CD4-positive, alpha-beta T cell treated with Interleukin-10 for 1 hour (primary cell): ENCODE results near the gene KRT1.

Source experiments
- DNase-seq: peaks from one replicate; pipeline ENCODE4 v3.0.0-alpha.2; 2020

The KRT1 gene

DNA sequence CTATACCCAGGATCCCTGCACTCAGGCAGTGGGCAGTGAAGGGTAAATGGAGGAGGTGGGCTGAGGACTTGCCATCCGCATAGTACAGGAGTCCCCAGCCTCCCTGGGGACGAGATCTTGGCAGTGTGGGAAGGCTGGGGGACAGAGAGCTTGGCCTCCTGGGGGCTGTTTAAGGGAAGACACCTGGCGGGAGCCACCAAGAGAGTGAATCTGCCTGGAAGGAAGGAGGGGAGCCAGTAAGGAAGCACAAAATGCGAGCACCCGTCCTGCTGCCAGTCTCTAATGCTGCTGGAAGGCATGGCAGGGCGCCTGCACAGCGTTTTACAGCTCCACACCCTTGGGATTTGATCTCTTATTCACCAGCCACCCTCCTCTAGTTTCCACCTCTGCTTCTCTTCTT is 20.8 kb downstream of the KRT1 start:
- no peak for DNase-seq

DNA sequence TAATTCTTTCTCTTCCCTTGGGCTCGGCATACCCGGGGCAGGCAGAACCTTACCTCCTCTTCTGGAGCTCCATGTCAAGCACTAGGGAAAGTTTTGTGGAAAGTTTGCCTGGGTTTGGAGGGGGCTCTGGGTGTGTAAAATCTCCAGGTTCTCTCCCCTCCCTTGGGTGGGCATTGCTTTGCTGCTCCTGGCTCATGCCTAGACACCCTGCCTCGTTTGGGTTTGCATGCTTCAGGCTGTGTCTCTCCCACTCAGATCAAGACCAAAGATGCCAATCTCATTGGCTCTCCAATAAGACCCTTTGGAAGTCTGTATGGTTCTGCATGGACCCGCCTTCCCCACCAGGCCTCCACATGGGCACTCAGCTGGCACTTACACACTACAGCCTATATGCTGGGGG is 22.0 kb downstream of the KRT1 start:
- DNase-seq = no peak

- DNase-seq = no peak
These were observed 22.8 kb downstream of the KRT1 start for GRCh38 chr12:52657250-52657902.

- no peak for DNase-seq
These were observed 23.6 kb downstream of the KRT1 start for GRCh38 chr12:52656616-52657015.

DNA sequence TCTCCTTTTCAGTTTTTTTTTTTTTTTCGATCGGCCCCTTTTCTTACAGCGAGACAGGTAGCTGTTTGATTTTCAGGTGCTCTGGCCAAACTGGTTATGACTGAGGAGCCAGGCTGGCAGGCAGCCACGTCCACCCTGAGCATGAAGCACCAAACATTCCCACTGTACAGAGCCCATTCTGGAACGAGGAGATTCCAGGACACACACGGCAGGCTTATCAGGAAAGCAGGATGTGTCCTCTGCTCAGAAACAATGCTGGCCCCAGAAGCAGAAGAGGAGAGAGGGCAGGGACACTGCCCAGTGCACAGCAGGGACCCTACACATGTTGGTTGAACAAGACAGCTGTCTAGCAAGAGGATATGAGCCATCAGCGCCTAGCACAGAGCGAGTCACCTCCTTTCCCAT is 24.5 kb downstream of the KRT1 start:
- DNase-seq = no peak

DNA sequence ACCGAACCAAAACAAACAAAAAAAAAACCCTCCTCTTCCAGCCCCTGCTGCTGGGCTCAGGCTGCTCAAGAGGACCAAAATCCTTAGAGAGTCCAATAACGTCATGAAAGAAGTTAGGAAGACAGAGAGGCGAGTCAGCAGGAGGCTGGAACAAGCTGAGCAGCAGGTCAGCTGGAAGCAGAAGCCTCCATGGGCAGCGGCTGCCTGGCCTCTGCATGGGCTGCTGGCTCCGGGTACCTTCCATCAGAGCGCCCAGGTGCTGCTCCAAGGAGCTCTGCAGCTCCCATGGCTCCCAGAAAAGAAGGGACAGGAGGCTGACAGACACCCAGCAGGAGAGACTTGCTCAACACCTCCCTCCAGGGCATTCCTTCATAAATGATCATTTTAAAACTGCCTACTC is 25.0 kb downstream of the KRT1 start:
- DNase-seq = no peak

DNA sequence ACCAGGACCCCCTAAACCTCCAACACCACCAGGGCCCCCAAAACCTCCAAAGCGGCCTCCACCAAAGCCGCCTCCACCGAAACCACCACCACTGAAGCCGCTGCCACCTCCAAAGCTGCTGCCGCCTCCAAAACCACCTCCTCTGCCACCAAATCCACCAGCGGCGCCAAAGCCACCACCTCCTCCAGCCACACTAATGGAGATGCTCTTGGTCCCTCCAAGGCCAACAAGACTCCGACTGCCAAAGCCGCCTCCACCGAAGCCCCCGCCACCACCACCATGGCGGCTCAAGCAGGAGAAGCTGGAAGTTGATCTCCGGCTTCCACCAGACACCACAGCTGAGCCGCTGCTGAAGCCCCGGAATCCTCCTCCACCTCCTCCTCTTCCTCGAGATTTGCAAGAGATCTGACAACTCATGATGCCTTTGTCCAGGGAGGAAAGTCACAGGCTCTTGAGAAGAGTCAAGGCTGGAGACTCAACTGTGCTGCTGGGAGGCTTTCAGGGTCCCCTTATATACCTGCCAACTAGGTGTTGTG is 28.4 kb downstream of the KRT1 start, which contains the start of gene KRT2:
KRT2 (minus strand) TSS at position 486 of the 536 bp plus-strand sequence; CDS start at position 417, 69 bp downstream.
- no peak for DNase-seq

DNA sequence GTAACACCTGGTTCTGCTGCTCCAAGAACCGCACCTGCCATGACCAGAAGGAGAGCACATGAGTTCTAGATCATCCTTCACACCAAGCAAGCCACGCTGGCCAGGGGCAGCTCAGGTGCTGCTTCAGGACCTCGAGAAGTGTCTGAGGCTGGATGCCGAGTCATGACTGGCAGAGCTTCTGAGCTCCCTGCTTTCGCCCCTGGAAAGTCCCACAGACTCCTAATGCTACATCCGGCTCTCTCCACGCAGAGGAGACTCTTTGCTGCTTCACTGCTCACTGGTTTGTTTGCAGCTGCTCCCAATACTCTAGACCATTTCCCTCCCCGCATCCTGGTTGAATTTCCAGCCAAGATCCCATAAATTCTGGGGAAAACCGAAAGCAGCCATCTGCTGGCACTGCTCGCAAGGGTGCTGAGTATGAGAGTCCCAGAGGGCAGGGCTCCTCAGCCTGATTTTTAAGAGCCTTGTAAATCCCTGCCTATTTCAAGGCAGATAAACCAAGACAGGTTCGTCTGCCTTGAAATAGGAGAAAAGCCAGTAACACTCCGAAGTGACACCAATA is 29.6 kb downstream of the KRT1 start:
- no peak for DNase-seq

- DNase-seq = no peak
These were observed 31.1 kb downstream of the KRT1 start for GRCh38 chr12:52649066-52649465.

- no peak for DNase-seq
These were observed 32.1 kb downstream of the KRT1 start for GRCh38 chr12:52648012-52648550.

DNA sequence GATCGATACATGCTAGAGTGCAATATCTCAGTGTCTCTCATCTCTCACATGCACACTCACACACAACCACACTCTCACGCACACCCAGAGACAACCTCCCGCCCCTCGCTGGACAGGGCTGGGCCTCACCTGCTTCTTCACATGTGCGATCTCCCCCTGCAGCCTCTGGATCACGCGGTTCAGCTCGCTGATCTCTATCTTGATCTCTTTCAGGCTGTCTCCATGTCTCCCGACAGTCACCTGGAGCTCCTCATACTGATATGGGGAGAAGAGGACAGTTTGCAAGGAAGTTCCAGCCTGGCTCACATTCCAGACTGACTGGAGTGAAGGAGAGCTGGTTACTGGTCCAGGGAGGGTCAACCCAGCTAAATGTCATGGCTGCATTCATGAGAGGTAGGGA is 32.6 kb downstream of the KRT1 start:
- DNase-seq = no peak

DNA sequence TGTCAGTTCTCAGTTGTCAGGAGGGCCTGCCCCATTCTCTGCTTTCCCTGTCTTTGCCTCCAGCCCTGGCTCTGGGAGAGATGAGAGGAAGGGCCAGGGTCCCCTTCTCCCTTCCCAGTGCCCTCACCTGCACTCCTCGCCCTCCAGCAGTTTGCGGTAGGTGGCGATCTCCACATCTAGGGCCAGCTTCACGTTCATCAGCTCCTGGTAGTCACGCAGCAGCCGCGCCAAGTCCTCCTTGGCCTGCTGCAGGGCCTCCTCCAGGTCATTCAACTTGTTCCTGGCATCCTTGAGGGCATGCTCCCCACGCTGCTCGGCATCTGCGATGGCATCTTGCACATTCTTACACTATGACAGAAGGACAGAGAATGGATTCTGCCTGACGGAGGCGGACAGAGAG is 33.6 kb downstream of the KRT1 start:
- DNase-seq = no peak

GRCh38 chr12:52645982-52646381 is 34.2 kb downstream of the KRT1 start:
- DNase-seq = no peak

DNA sequence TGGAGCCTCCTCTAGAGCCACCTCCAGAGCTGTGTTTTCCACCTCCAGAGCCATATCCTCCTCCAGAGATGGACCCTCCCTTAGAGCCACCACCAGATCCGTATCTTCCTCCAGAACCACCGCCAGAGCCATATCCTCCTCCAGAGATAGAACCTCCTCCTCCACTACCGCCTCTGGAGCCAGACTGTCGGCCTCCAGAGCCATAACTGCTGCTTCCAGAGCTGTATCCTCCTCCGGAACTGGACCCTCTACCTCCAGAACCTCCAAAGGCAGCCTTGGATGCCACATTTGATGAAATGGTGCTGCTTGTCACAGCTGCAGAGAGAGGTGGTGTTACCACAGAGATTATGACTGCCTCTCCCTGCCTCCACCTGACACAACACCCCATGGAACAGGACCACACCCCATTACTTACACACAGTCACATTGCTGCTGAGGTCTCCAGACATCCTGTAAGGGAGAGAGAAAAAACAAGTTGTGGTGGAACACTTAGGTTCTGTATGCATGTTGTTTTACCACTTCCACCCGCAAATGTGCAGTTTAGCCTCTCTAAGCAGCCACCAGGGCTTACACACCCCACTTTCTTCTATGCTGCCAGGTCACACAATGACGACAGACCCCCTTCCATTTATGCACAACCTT is 35.0 kb downstream of the KRT1 start:
- DNase-seq = peak; percentile 59

GRCh38 chr12:52644078-52644415 is 36.2 kb downstream of the KRT1 start:
- DNase-seq = no peak

DNA sequence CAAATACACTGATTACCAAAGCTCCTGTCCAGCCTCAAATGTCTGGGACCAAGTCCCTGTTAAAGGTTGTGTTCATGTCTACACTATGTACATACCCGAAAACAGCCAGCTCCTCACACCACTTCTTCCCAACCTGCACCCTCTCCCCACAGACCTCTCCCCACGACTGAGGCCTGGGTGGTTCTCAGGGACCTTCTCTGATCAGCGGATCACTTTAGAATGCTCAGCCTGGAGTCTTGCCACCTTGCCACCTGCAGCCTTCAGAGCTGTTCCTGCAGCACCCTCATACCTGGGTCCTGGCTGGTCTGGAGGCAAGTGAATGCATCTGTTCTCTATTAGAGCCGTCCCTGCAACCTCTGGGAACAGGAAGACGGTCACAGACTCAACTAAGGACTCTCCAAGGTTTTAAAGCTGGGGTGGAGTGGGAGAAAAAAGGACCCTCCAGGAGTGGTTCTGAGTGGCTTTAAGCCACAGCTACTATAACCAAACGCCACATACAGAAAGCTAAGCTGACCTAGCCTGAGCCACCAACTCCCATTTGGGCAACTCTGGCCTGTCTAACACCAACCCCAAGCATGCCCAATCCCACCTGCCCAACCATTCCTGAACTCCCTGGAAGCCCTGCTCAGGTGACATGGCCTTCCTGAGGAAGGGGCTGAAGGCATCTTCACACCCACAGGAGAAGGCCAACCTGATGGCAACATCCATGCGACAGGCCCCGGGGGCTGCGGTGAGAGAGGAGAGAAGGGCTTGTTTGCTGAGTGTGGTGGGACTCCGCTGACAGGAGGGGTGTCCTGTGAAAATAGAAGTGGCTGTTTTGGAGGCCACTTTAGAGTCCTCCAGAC is 36.8 kb downstream of the KRT1 start:
- DNase-seq = no peak

DNA sequence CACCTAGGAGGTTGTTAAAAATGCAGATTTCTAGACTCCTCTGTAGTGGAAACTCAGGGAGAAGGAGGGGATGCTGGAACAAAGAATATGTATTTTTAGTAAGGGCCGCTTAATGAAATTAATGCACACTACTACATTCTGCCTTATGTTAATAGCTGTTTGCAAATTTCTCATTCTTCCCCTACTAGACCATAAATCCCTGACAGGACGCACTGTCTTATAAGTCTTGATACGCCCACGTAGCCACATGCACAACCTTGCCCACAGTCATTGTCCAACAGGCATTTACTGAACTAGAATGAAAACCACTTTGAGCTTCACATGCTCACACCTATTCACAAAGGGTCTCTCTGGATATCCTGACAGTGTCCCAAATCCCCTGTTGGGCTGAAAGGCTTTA is 38.7 kb downstream of the KRT1 start:
- DNase-seq = no peak

DNA sequence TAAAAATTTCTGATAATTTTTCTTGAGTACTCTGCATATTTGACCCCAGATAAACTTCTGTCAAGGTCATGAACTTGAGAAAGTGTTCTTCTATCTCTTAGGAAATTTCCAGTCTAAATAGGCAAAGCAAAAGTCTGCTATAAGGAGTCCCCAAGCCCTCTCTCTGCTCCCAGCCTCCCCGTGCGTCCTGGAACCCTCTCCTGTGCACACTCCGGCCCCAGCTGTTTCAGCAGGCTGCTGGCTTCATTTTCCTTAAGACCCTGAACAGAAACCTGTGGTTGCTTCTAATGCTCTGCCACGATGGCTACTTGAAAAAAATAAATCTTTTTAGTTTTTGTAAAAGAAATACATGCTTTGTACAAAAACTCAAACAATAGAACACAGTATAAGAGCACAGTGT is 42.9 kb downstream of the KRT1 start:
- DNase-seq = no peak

- no peak for DNase-seq
These were observed 43.5 kb downstream of the KRT1 start for GRCh38 chr12:52636592-52637258.

DNA sequence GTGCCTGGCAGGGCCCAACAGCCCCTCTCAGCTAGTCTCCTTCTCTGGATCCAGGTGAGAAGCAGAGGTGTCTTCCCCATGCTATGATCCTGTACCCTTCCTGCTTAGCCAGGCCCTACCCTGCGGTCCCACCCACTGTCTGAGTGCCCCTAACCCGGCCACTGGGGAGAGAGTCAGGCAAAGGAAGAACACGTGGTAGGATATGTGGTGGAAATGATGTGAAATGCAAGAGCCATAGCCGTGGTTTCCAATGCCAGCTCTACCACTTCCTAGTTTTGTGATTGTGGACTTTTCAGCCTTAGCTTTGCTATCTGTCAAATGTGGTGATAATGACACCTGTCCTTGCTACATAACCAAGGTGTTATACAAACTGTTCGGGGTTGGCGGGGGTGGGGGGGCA is 44.0 kb downstream of the KRT1 start:
- no peak for DNase-seq

DNA sequence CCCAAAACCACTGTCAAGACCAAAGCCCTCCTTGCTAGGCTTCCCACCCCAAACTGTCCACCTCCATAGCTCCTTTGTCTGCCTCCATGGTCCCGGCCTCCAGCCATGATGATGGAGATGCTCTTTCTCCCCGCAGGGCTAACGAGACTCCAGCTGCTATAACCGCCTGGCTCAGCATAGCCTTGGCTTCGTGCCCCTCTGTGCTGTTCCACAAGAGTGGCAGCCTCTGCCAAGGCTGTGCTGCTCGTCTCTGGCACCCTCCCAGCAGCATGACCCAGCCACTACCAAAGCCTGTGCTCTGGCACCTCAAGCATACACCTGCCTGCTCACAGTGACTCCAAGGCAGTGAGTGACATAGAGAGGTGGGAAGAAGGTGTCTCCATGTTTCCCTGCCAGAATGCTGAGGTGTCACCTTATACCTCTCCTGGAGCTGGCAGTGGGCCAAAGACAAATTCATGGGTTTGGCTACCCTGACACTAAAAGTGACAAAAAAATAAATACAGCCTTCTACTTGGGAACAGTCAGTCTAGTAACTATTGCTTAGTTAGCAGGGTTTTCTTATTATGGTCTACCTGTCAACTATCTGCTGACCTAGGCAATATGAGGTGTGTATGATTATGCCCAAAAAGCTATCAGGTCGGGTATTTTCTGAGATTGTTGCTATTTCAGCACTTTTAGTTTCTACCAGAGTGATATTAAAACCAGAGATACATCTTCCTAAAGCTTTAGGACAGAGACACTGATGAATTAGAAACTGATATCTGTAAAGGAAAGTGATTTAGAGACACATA is 45.7 kb downstream of the KRT1 start:
- no peak for DNase-seq

DNA sequence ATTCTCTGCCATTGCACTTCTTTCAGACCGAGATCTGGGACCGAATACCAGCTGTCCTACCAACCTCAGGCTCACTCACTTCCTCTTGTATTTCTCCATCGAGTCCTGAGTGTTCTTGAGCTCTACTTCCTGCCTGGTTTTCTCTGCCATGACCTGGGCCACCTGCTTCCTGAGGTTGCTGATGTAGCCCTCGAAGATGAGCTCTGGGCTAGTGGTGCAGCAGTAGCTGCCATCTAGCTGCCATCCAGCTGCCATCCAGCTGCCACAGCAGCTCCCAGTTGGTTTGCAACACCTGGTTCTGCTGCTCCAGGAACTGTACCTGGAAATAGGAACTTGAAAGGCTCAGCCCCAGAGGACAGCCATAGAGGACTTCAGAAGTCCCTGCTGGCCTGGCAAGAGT is 46.8 kb downstream of the KRT1 start:
- DNase-seq = peak; percentile 27
